ENCODE data around the gene ZFP36L1.

DNA sequence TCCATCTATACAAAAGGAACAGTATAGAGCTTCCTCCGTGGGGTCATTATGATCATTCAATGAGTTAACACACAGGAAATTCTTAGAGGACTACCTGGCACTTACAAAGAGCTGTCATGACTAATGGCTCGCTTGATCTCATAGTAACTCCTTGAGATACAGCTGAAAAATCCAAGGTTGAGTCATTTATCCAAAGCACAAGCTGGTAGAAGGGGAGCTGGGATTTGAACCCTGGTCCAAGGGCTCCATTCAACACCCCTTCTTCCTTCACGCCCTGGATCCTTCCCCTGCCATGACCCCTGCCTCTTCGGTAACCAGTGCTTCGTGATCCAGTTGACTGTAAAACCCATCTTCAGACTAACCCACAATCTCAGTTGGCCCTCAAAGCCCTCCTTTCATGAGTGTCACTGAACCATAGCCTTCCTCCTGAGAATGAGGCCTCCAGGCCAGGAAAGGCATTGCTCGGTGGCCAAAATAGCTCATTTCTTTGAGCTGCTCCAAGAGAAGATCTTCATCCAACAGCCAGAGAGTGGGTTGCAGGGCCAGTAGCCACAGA, 7.8 kb downstream of the ZFP36L1 start:
- TF ChIP-seq, protein P1, sequence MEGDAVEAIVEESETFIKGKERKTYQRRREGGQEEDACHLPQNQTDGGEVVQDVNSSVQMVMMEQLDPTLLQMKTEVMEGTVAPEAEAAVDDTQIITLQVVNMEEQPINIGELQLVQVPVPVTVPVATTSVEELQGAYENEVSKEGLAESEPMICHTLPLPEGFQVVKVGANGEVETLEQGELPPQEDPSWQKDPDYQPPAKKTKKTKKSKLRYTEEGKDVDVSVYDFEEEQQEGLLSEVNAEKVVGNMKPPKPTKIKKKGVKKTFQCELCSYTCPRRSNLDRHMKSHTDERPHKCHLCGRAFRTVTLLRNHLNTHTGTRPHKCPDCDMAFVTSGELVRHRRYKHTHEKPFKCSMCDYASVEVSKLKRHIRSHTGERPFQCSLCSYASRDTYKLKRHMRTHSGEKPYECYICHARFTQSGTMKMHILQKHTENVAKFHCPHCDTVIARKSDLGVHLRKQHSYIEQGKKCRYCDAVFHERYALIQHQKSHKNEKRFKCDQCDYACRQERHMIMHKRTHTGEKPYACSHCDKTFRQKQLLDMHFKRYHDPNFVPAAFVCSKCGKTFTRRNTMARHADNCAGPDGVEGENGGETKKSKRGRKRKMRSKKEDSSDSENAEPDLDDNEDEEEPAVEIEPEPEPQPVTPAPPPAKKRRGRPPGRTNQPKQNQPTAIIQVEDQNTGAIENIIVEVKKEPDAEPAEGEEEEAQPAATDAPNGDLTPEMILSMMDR (IDR thresholded peaks at IDR 0.05), result no peak
- TF ChIP-seq POLR2A (IDR thresholded peaks at IDR 0.05), result no peak
- TF ChIP-seq POLR2AphosphoS5 (IDR thresholded peaks at IDR 0.05), result no peak

Data from upper lobe of left lung (tissue), 4 donors.